ENCODE measurements around the gene GRAMD2B.
"Not testable (repeated sequence)": the region's sequence is repeated elsewhere in the genome, so short reads cannot be mapped to it uniquely, and the experiment has no call there.

GRAMD2B gene

DNA sequence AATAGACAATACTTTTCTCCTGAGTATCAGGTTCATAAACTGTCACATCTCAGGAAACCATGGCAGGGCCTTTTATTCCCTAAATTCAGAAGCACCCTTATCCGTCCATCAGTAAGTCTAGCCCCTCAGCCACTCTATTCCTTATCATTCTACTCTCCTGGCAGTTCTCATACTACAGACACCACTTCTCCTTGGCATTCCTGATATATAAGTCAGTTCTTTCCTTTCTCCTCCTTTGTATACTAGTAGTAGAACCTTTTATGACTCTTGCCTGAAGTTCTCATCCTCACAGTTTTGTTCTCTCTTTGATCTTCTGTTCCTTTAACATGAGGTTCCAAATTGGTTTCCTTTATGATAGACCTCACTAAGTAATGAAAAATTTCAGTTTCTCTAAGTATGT is 29.3 kb downstream of the GRAMD2B start:
- DNase-seq, result no peak

DNA sequence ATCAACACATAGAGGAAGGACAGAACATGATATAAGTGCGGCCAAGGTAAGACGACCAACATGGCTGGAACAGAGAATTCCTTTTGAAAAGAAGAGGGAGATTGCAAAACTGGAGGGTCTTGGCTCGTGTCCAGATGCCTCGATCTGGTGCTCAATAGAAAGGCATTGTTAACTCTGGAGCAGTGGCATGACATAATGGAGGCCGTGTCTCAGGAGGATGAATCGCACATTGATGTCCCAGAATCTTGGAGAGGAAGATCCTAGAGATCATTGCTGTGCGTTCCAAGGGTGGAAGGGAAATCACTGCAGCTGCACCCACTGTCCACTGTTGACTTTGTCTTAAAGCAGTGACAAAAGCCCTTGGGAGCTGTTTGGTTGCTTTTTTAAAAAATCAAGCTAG is 30.9 kb downstream of the GRAMD2B start:
- DNase-seq, result no peak

DNA sequence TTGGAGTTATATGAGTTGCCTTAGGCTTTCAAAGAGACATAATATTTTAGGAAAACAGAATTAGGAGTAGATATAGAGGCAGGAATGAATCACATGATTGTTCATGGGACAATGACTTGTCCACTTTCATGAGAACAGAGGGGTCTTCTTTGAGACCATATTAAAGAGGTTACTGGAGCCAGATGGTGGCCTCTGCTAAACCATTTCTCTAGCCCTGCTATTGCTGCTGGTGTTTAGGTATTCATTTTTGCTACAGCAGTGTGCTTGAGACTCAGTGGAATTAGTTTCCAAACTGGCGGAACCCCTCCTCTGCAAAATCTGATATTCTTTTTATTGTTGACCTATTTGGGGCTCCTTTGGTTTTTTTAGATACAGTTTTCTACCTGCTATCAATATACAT is 31.3 kb downstream of the GRAMD2B start:
- DNase-seq, result no peak

DNA sequence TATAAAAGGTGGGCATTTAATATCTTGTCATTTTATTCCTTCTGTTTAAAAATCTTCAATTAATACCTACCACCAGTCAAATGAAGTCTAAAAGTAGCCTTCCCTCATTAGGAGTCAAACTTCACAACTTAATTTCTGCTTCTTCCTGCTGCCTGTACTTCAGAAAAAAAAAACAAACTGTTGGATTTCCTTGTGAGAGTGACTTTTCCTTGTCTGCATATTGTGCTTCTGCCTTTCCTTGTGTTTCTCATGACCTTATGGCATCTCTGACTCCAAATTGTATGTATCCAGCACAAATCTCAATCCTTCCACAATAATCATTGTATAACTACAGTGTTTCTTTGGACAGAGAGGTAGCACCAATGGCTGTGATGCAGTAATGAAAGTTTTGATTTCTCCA is 32.1 kb downstream of the GRAMD2B start:
- DNase-seq, result no peak

DNA sequence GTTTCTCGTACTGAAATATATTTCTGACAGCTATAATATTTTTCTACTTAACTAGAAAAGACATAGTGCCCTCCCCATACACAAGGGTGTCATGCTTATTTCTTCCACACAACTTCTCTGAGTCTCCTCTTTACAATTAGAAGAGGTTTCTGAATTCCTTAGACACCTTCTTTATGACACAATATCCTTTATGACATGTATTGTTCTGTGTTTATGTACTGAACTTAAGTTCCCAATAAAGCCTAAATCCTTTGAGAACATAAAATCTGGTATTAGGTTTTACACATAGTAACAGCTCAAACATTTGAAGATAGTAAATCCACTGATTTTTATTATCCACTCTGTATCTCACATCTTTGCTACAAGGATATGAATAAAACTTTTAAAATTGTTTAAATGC is 32.5 kb downstream of the GRAMD2B start:
- no peak for DNase-seq

DNA sequence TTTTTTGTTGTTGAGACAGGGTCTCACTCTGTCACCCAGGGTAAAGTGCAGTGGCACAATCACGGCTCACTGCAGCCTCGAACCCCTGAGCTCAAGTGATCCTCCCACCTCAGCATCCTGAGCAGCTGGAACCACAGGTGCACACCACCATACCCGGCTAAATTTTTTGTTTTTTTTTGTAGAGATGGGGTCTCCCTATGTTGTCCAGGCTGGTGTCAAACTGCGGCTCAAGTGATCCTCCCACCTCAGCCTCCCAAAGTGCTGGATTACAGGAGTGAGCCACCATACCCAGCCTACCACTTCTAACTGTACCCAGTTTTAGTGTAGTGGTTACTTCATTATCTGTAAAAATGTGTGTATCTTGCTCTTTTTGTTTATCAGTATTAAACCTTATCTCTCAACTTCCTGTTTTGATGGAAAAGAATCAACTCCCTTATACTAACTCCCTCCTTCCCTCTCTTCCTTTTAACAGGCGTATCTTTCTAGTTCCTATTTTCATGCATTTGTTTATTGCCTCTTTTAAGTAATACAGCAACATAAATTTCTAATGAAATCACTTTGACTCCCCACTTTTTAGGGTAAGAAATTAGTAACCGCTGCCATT is 33.1 kb downstream of the GRAMD2B start:
- DNase-seq, result no peak

DNA sequence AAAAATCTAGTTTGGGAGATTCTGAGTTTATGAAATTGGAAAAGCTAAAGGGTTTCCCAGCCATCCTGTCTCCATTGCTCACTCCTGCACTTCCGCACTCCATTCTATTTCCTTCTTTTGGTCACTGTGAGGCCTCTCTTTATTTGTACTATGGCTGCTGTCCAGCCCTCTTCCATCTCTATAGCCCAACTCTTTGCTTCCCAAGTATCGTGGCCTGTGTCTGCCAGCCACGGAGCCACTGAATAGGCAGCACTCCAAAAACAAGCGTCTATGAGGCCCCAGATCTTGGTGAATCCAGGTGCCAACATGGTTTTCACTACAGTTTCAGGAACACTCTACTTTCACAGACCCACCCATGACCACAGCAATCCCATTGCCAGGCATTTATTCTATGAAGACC is 37.2 kb downstream of the GRAMD2B start:
- DNase-seq, result no peak

DNA sequence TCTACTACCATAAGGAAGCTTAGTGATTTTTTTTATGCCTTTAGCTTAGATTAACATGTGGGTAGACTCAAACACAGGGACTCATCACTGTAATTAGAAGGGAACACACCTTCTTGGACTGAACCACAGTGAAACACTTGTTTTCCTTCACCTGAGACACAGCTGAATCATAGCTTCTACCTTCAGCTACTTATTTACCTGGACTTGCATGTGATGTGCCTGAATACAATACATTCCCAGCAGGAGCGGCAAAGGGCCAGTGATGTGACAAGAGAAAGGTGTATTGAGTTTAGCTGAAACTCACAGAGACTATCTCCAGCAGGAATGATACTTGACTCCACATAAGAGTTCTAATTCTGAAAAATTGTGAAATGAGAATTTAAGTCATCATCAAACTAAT is 37.8 kb downstream of the GRAMD2B start:
- peak; percentile 33 for DNase-seq

DNA sequence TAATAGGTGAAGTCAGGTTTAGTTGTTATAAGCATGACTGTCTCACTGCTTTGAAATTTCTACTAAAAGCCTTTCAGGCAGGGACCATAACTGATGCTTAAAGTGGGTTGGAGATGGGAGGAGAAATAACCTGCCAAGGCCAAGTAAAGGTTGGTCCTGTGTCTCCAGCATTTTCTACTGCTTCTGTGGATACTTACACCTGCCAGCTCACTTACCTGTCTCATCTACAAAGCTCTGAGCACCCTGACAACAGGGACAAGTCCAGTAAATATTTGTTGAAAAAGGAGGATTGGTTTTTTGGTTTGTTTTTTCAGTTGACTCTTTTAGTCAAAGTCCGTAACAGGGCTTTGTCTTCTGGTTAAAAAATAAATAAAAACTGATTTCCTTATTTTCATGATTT is 38.6 kb downstream of the GRAMD2B start:
- no peak for DNase-seq

DNA sequence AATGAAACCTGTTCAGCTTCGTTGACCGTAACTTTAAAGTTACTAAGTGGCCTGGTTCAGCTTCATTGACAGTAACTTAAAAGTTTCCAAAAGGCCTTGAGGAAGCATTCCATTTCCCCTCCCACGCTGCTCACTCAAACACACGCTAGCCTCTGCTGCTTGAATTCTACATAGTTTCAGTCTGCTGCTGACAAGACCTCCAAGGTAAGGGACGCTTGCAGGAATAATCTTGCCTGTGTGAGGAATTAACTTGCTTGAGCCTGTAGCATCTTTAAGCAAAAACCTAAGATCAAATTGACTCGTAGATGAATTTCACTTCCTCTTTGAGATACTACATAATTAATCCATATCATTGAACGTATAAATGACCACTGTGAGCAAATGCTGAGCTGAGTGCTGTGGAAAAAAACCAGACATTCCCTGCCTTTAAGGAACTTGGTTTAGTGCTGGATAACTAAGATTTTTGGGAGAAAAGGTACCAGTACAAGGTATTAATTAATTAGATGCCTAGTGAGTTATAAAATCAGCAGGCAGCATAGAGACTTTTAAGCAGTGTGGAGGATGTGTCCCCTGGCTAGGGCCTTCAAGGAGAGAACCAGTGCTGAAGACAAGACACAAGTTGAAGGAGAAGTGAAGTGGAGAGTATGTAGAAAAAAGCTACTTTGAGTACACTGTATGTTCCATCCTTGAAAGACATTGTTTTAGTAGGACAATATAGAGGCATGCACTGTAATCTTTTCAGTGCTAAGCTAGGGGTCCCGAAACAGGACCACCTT is 39.2 kb downstream of the GRAMD2B start:
- no peak for DNase-seq

DNA sequence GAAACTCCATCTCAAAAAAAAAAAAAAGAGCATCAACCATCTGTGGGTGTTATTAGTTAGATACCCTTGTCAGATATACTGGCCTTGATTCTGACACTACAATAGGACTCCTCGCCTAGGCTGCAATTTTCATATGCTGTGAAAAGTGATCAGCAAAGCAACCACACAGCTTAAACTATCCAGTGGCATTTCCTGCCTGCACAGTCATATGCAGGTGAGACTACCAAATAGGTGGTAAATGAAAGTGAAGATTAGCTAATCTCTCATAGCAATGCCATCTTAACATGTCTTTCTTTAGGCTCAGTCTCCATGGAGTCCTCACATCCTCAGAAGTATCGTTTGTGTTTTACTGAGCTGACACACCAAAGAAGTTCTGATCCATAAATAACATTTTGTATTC is 40.8 kb downstream of the GRAMD2B start:
- DNase-seq, result no peak

DNA sequence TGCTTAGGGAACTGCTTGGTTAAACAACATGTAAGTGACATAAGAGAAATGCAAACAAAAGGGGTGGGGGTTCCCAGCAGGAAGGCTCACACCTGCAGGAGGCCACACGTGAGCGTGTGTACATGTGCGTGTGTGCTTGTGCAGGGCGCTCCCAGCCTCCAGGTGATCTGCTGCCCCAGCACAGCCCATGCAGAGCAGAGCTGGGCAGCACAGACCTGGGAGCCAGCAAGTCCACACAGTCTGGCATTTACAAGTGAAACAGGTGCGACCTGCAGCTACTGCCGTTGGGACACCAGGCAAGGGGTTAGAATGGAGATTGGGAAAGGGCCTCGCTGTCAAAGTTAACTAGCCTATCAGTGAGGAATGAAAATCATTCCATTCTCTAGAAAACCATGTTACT is 41.8 kb downstream of the GRAMD2B start:
- DNase-seq, result peak; percentile 87

DNA sequence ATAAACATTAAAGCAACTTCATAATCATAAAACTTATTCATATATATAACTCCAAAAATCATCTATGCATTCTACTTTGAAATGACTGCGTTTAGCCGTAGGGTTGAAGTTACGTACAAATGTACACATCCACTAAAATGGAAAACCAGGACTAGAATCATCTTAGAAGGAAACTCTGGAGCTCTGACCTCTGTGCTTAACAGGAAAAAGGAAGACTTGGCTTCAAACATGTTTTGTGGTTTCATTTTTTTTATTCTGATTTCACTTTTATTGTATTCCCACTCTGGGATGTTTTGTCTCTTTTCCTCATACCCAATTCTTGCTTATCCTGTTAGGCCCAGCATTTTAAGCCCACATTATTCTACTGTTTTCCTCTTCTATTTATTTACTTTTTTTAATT is 44.9 kb downstream of the GRAMD2B start:
- no peak for DNase-seq

DNA sequence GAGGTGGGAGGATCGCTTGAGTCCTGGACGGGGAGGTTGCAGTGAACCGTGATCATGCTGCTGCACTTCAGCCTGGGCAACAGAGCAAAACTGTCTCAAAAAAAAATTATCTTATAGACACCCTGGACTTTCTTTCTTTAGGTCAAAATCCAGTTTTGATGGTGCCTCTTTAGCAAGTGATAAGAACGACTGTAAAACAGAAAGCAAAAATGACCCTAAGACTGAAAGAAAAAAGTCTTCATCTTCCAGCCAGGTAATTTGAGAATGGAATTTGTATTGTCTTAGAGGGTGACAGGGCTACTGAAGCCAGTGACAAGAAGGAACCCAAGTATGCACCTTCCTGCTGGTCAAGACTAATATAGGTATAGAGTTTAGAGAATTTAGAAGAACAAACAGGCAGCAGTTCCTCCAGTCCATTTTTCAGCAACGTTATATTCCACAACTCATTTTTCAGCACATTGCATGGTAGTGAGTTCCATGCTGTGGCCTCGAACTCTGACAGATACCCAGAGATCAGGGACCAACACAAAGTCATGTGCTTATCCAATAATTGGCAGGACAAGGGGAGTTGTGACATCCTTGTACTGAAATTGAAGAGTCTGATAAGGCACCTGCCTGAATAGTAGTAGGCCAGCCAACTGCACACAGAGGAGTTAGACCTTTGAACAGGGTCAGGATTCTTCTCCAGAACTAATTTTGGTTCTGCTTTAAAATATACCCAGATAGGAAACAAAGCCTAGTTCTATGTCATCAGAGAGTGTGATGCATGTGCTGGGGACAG is 46.5 kb downstream of the GRAMD2B start:
- no peak for DNase-seq

DNA sequence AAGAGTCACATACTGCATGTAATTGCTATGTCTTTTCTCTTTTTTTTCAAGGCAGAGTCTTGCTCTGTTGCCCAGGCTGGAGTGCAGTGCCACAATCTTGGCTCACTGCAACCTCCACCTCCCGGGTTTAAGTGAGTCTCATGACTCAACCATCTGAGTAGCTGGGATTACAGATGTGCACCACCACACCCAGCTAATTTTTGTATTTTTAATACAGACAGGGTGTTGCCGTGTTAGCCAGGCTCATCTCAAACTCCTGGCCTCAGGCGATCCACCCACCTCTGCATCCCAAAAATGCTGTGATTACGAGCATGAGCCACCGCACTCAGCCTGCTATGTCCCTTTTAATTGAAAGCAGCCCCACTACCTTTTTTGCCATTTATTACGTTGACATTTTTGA is 47.3 kb downstream of the GRAMD2B start:
- not testable (repeated sequence) for DNase-seq

DNA sequence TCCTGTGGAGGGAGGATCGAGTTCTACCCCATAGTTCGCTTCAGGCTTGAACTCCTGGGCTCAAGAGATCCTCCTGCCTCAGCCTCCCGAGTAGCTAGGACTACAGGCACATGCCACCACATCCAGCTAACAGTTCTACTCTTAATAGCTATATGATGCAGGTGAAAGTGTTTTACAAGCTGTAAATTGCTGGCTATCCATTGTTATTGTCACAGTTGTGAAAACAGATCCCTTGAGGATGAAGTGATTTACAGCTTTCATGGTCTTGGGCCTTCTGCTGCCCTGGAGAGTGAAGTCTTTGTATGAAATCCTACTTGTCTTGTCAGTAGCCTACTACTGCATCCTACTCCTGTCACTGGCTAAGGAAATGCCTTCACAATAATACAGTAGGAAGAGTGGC is 48.0 kb downstream of the GRAMD2B start:
- no peak for DNase-seq

DNA sequence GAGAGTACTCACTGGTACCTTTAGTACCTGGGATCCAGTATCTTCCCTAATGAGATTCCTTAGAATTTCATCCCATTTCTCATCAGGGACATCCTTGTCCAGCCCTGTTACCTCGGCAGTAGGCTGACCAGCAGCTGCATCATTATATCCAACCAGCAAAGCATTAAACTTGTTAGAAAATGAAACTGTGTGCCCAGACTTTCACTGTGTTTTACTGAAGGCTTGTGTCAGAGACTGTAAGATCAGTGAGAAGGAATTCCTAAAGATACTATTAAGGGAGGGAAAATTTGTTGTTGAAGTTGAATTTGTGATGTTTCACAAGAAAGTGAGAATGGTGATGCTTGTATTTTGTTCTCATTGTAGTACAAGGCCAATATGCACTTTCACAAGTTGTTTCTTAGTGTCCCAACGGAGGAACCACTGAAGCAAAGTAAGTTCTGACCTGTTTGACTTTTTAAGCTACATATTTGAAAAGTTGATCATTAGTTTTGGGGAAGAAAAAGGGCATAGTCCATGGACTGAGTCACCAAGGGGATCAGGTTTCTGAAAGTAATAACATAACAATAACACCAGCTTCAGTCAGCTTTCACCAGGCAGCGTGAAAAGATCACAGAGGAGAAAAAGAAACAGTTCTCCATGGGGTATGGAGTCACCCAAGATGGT is 48.8 kb downstream of the GRAMD2B start:
- DNase-seq, result no peak

DNA sequence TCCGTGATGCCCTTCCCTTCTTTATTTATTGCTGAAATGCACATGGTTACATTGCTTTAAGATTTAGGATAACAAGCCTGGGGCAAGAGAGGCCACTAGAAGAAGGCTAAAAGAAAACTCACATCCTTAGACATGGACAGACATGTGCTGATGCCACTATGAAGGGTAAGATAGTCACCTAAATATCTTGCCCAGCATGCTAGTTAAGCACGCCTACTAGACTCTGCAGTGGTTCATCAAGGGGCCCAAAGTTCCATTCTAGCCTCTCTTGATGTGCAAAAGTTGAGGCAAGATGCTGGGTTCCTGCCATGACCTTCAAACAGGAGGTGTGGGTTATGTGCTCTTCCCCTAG is 49.3 kb downstream of the GRAMD2B start:
- no peak for DNase-seq

DNA sequence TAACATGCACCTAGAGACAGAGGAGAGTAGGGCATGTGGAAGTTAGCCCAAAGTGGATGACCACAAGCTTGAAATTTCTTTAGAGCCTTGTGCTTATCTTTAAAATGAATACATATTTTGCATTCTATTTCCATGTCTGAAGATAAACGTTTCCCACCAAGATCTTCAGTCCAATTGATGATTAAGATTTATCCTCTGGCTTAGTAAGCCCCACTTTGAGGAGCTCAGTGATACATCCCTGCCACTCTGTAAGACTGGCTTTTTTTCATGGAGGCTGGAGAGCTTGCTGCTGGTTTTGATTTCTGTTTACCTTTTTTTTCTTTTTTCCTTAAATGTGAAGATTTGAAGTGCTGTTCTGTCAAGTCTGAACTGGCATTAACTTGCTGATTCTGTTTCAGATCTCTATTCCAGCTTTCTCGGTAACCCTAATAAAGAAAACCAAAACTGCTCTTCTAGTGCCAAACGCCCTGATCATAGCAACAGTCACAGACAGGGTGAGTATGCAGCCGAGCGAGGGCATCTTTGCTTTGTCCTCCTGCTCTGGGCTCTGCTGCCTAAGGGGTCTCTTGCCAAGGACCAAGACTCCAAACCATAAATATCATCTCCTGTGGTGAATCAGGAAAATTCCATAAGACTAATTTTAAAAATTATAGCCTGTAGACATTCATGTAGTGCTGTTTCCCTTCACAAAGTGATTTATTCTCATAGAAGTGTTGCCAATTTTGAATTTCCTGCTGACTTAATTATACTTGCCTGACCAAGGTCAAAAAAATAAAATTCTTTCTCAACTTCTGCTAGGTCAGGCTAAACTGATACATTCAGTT is 54.3 kb downstream of the GRAMD2B start:
- no peak for DNase-seq

DNA sequence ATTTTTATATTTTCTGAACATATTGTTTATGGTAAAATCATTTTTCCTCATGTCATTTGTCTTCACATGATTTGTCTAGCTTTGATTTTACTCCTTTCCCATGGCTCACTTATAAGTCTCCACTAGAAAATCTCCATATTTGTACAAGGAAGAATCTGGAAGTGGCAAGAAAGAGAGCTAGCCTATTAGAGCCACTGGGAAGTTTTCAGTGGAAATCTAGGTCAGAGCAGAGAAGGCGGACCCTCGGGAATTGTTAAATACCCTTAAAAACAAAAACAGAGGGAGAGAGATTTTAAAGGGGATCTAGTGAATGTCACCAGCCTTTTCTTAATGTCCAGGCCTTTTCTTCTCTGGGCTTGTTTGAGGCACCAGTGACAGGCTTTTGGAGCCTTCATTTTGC is 56.6 kb downstream of the GRAMD2B start:
- no peak for DNase-seq

DNA sequence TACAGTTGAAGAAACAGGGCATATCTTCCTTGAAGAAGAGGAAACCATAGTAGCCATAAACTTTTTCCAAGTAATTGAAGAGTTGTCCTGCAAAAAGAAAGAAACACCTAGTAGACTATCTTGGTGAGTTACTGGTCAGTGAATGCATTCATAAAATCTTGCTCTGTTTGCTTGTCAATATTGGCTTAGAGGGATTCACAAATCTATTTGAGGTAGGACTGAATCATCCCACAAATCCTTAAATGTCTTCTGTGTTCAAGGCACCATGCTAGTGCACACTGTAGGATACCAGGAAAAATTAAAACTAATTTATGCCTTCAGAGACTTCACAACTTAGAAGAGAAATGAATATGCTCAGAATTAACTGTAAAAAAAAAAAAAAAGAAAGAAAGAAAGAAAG is 57.6 kb downstream of the GRAMD2B start:
- DNase-seq, result no peak

DNA sequence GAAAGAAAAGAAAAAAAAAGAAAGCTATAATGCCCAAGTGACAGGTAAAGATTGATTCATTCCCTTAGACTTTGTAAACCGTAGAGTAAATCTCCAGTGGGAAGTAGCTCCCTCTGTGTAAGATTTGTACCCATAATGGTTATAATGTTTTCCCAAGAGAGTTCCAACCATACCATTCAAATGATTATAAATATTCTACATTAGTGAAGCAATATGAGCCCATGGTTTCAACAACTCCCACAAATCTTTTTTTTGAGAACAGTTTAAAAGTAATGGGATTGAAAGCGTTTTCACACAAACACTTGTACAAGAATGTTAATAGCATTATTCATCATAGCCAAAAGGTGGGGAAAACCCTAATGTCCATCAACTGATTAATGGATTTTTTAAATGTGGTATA is 58.0 kb downstream of the GRAMD2B start:
- no peak for DNase-seq

DNA sequence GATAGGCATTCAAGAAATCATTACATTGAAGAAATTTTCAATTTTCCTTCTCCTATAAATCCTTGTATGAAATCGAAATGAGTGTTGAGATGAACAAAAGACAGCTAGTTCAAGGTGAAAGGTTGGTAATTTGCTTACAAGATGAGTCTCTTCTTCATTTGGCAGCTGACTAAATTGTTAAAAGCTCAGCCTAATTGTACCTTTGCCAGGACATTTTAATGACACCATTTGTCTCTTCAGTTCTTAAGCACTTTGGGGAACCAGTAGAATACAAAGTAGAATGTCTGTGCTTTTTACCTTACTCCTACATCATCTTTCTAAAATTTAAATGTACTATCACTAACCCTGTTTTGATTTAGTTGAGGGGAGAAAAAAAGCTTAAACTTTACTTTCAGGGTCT is 59.4 kb downstream of the GRAMD2B start:
- peak; percentile 45 for DNase-seq

All from COR-L47 (cell line).